ENCODE data around the gene ERC2.

Gene ERC2

GRCh38 chr3:56207922-56208321 is 260.3 kb downstream of the ERC2 start:
- TF ChIP-seq EZH2phosphoT487 (IDR thresholded peaks at IDR 0.05; ENCODE audit: borderline replicate concordance): no peak
- TF ChIP-seq CTCF (conservative IDR thresholded peaks at IDR 0.05; ENCODE audit: low read length): no peak
- Histone ChIP-seq H2AFZ (ENCODE audit: low read length) (no peak overlapping the region), H3K9me3 (ENCODE audit: insufficient read depth, low read depth, low read length) (no peaks in the 10 kb centered on the region), H3K4me1 (ENCODE audit: insufficient read depth, low read length, poor library complexity, severe bottlenecking) (no peaks in the 10 kb centered on the region), H3K9me2 (replicated peaks; ENCODE audit: low read depth, low read length) (no peaks in the 10 kb centered on the region; the same call in 1 of the 2 replicates), H3K27me3 (ENCODE audit: insufficient read depth, low read length, poor library complexity, severe bottlenecking) (no peaks in the 10 kb centered on the region), H3K9ac (ENCODE audit: low read depth, low read length, poor library complexity, severe bottlenecking) (no peak overlapping the region), H3K79me2 (ENCODE audit: insufficient read depth, low read length) (no peaks in the 10 kb centered on the region), H4K20me1 (ENCODE audit: insufficient read depth, low read length, poor library complexity, severe bottlenecking) (no peaks in the 10 kb centered on the region), H3K36me3 (ENCODE audit: insufficient read depth, low read length) (no peaks in the 10 kb centered on the region), H3F3A (ENCODE audit: low read depth) (no peaks in the 10 kb centered on the region), H3K4me3 (ENCODE audit: low read length, poor library complexity, severe bottlenecking) (no peak overlapping the region), H3K4me2 (ENCODE audit: low read depth, low read length, poor library complexity, severe bottlenecking) (no peak overlapping the region)

- Histone ChIP-seq H2AFZ (ENCODE audit: low read length) (no peak overlapping the region), H3K9ac (ENCODE audit: low read depth, low read length, poor library complexity, severe bottlenecking) (no peak overlapping the region), H3F3A (ENCODE audit: low read depth) (no peaks in the 10 kb centered on the region), H3K36me3 (ENCODE audit: insufficient read depth, low read length) (no peaks in the 10 kb centered on the region), H3K4me2 (ENCODE audit: low read depth, low read length, poor library complexity, severe bottlenecking) (no peak overlapping the region), H3K4me3 (ENCODE audit: low read length, poor library complexity, severe bottlenecking) (no peak overlapping the region), H3K27me3 (ENCODE audit: insufficient read depth, low read length, poor library complexity, severe bottlenecking) (no peaks in the 10 kb centered on the region), H4K20me1 (ENCODE audit: insufficient read depth, low read length, poor library complexity, severe bottlenecking) (no peaks in the 10 kb centered on the region), H3K9me3 (ENCODE audit: insufficient read depth, low read depth, low read length) (no peaks in the 10 kb centered on the region), H3K4me1 (ENCODE audit: insufficient read depth, low read length, poor library complexity, severe bottlenecking) (no peaks in the 10 kb centered on the region), H3K9me2 (replicated peaks; ENCODE audit: low read depth, low read length) (no peaks in the 10 kb centered on the region), H3K79me2 (ENCODE audit: insufficient read depth, low read length) (no peaks in the 10 kb centered on the region)
- TF ChIP-seq CTCF (conservative IDR thresholded peaks at IDR 0.05; ENCODE audit: low read length) (no peak), EZH2phosphoT487 (IDR thresholded peaks at IDR 0.05; ENCODE audit: borderline replicate concordance) (no peak)
Measured at GRCh38 chr3:56205406-56205805, 262.9 kb downstream of the ERC2 start.

- Histone ChIP-seq H3K79me2 (ENCODE audit: insufficient read depth, low read length) (no peaks in the 10 kb centered on the region), H3K4me3 (ENCODE audit: low read length, poor library complexity, severe bottlenecking) (no peak overlapping the region), H4K20me1 (ENCODE audit: insufficient read depth, low read length, poor library complexity, severe bottlenecking) (no peaks in the 10 kb centered on the region), H3K9me2 (replicated peaks; ENCODE audit: low read depth, low read length) (no peaks in the 10 kb centered on the region), H2AFZ (ENCODE audit: low read length) (no peak overlapping the region), H3K9me3 (ENCODE audit: insufficient read depth, low read depth, low read length) (no peaks in the 10 kb centered on the region), H3F3A (ENCODE audit: low read depth) (no peaks in the 10 kb centered on the region), H3K9ac (ENCODE audit: low read depth, low read length, poor library complexity, severe bottlenecking) (no peak overlapping the region), H3K4me2 (ENCODE audit: low read depth, low read length, poor library complexity, severe bottlenecking) (no peak overlapping the region), H3K36me3 (ENCODE audit: insufficient read depth, low read length) (no peaks in the 10 kb centered on the region), H3K4me1 (ENCODE audit: insufficient read depth, low read length, poor library complexity, severe bottlenecking) (no peaks in the 10 kb centered on the region), H3K27me3 (ENCODE audit: insufficient read depth, low read length, poor library complexity, severe bottlenecking) (no peaks in the 10 kb centered on the region)
- no peak for TF ChIP-seq EZH2phosphoT487 (IDR thresholded peaks at IDR 0.05; ENCODE audit: borderline replicate concordance)
- no peak for TF ChIP-seq CTCF (conservative IDR thresholded peaks at IDR 0.05; ENCODE audit: low read length)
Measured at GRCh38 chr3:56202997-56203396, 265.3 kb downstream of the ERC2 start.
